Activated naive CD4-positive, alpha-beta T cell treated with anti-CD3 and anti-CD28 coated beads, Interleukin-2, amount 10 ng/mL, durations not matched to agents 7 days and 5 days (primary cell): ENCODE results near the gene OR10G3.
"Not testable (repeated sequence)": the region's sequence is repeated elsewhere in the genome, so short reads cannot be mapped to it uniquely, and the experiment has no call there.

ENCODE experiments used
- CTCF ChIA-PET: fragments of 350-600 bp; sonication (Branson Sonifier 250); formaldehyde crosslinking; loops from one replicate; lab custom pipeline; 2021; ENCODE audit warnings: antibody characterized with exemption; lab: Charles Lee
- DNase-seq: peaks from one replicate; pipeline ENCODE4 v3.0.0-alpha.2; 2020
- H3K27ac Mint-ChIP-seq: one replicate; pipeline ENCODE4 v1.8.0; 2021; ENCODE audit warnings: mild to moderate bottlenecking, moderate library complexity, mixed read lengths
- H3K27me3 Mint-ChIP-seq: one replicate; pipeline ENCODE4 v1.8.0; 2021; ENCODE audit warnings: mild to moderate bottlenecking, mixed read lengths
- H3K36me3 Mint-ChIP-seq: one replicate; pipeline ENCODE4 v1.8.0; 2021; ENCODE audit warnings: mixed read lengths
- H3K4me1 Mint-ChIP-seq: one replicate; pipeline ENCODE4 v1.8.0; 2021; ENCODE audit warnings: mixed read lengths
- H3K4me3 Mint-ChIP-seq: one replicate; pipeline ENCODE4 v1.8.0; 2021; ENCODE audit warnings: mild to moderate bottlenecking, moderate library complexity, mixed read lengths
- H3K9me3 Mint-ChIP-seq: one replicate; pipeline ENCODE4 v1.8.0; 2021; ENCODE audit warnings: mixed read lengths

OR10G3 gene

GRCh38 chr14:21544588-21544987 lies 35.3 kb downstream of the OR10G3 start:
- H3K9me3 Mint-ChIP-seq, H3K27ac Mint-ChIP-seq, H3K4me3 Mint-ChIP-seq, H3K27me3 Mint-ChIP-seq, DNase-seq, CTCF ChIA-PET, H3K36me3 Mint-ChIP-seq, H3K4me1 Mint-ChIP-seq: not testable (repeated sequence)

GRCh38 chr14:21543963-21544362 lies 35.9 kb downstream of the OR10G3 start:
- H3K27me3 Mint-ChIP-seq = peaks cover 7% of the 10 kb centered on the region
- H3K4me1 Mint-ChIP-seq = no peaks in the 10 kb centered on the region
- H3K36me3 Mint-ChIP-seq = no peaks in the 10 kb centered on the region
- H3K9me3 Mint-ChIP-seq = no peaks in the 10 kb centered on the region
- CTCF ChIA-PET = no interaction called here
- no peak overlapping the region for H3K4me3 Mint-ChIP-seq
- DNase-seq = no peak
- no peak overlapping the region for H3K27ac Mint-ChIP-seq

- Mint-ChIP-seq H3K36me3 (no peaks in the 10 kb centered on the region), H3K27ac (no peak overlapping the region), H3K9me3 (no peaks in the 10 kb centered on the region), H3K4me3 (no peak overlapping the region), H3K27me3 (peaks cover 11% of the 10 kb centered on the region), H3K4me1 (no peaks in the 10 kb centered on the region)
- no peak for DNase-seq
- CTCF ChIA-PET = no interaction called here
Observed at GRCh38 chr14:21543521-21543960, 36.3 kb downstream of the OR10G3 start.

- peaks cover 31% of the 10 kb centered on the region for H3K27me3 Mint-ChIP-seq
- H3K9me3 Mint-ChIP-seq = no peaks in the 10 kb centered on the region
- CTCF ChIA-PET = interaction anchor here (1.0 kb wide), 1 partner anchor 15 kb away, joined by 4 read pairs; no protein-coding TSS in a partner anchor
- no peaks in the 10 kb centered on the region for H3K36me3 Mint-ChIP-seq
- no peak for DNase-seq
- H3K4me3 Mint-ChIP-seq = no peak overlapping the region
- no peak overlapping the region for H3K27ac Mint-ChIP-seq
- H3K4me1 Mint-ChIP-seq = peaks cover 5% of the 10 kb centered on the region
Observed at GRCh38 chr14:21541413-21542074, 38.3 kb downstream of the OR10G3 start.

GRCh38 chr14:21539189-21539940 lies 40.5 kb downstream of the OR10G3 start:
- DNase-seq = no peak
- Mint-ChIP-seq H3K36me3 (no peaks in the 10 kb centered on the region), H3K27ac (no peak overlapping the region), H3K4me3 (no peak overlapping the region), H3K9me3 (no peaks in the 10 kb centered on the region), H3K27me3 (peaks cover 50% of the 10 kb centered on the region), H3K4me1 (peaks cover 8% of the 10 kb centered on the region)
- CTCF ChIA-PET = no interaction called here

GRCh38 chr14:21537090-21537424 lies 42.8 kb downstream of the OR10G3 start:
- CTCF ChIA-PET = interaction anchor here (1.0 kb wide), 1 partner anchor 81 kb away, joined by 3 read pairs; the partner anchor contains the start of gene CHD8
- Mint-ChIP-seq H3K36me3 (no peaks in the 10 kb centered on the region), H3K27ac (no peak overlapping the region), H3K4me1 (peaks cover 8% of the 10 kb centered on the region), H3K9me3 (no peaks in the 10 kb centered on the region), H3K27me3 (peaks cover 64% of the 10 kb centered on the region), H3K4me3 (no peak overlapping the region)
- DNase-seq = no peak

- Mint-ChIP-seq H3K27ac (no peak overlapping the region), H3K4me1 (peaks cover 8% of the 10 kb centered on the region), H3K27me3 (peaks cover 64% of the 10 kb centered on the region), H3K9me3 (no peaks in the 10 kb centered on the region), H3K4me3 (no peak overlapping the region), H3K36me3 (no peaks in the 10 kb centered on the region)
- CTCF ChIA-PET = interaction anchor here (1.0 kb wide), 1 partner anchor 81 kb away, joined by 3 read pairs; the partner anchor contains the start of gene CHD8
- DNase-seq = no peak
Observed at GRCh38 chr14:21536418-21537089, 43.3 kb downstream of the OR10G3 start.

- Mint-ChIP-seq H3K27ac (no peak overlapping the region), H3K36me3 (no peaks in the 10 kb centered on the region), H3K4me1 (peaks cover 8% of the 10 kb centered on the region), H3K9me3 (no peaks in the 10 kb centered on the region), H3K27me3 (peaks cover 64% of the 10 kb centered on the region), H3K4me3 (no peak overlapping the region)
- DNase-seq = no peak
- CTCF ChIA-PET = interaction anchor here (1.1 kb wide), 1 partner anchor 37 kb away, joined by 3 read pairs; no protein-coding TSS in a partner anchor
Observed at GRCh38 chr14:21535545-21536417, 44.1 kb downstream of the OR10G3 start.

GRCh38 chr14:21534576-21534975 lies 45.3 kb downstream of the OR10G3 start:
- no peaks in the 10 kb centered on the region for H3K9me3 Mint-ChIP-seq
- DNase-seq = no peak
- H3K36me3 Mint-ChIP-seq = no peaks in the 10 kb centered on the region
- peaks cover 67% of the 10 kb centered on the region for H3K27me3 Mint-ChIP-seq
- CTCF ChIA-PET = no interaction called here
- peaks cover 8% of the 10 kb centered on the region for H3K4me1 Mint-ChIP-seq
- H3K27ac Mint-ChIP-seq = no peak overlapping the region
- no peak overlapping the region for H3K4me3 Mint-ChIP-seq

- H3K4me3 Mint-ChIP-seq = no peak overlapping the region
- peaks cover 54% of the 10 kb centered on the region for H3K27me3 Mint-ChIP-seq
- H3K9me3 Mint-ChIP-seq = no peaks in the 10 kb centered on the region
- CTCF ChIA-PET = no interaction called here
- no peaks in the 10 kb centered on the region for H3K36me3 Mint-ChIP-seq
- peaks cover 8% of the 10 kb centered on the region for H3K4me1 Mint-ChIP-seq
- no peak overlapping the region for H3K27ac Mint-ChIP-seq
- no peak for DNase-seq
Observed at GRCh38 chr14:21533294-21533693, 46.6 kb downstream of the OR10G3 start.

GRCh38 chr14:21529515-21529914 lies 50.4 kb downstream of the OR10G3 start:
- Mint-ChIP-seq H3K4me1 (peaks cover 23% of the 10 kb centered on the region), H3K27me3 (peaks cover 35% of the 10 kb centered on the region), H3K36me3 (no peaks in the 10 kb centered on the region), H3K27ac (no peak overlapping the region), H3K9me3 (no peaks in the 10 kb centered on the region), H3K4me3 (no peak overlapping the region)
- no peak for DNase-seq
- CTCF ChIA-PET = interaction anchor here (2.2 kb wide), 1 partner anchor 31 kb away, joined by 6 read pairs; no protein-coding TSS in a partner anchor

GRCh38 chr14:21528381-21529348 lies 51.2 kb downstream of the OR10G3 start:
- CTCF ChIA-PET = interaction anchor here (1.1 kb wide), 1 partner anchor 28 kb away, joined by 3 read pairs; no protein-coding TSS in a partner anchor

GRCh38 chr14:21527318-21527679 lies 52.6 kb downstream of the OR10G3 start:
- H3K36me3 Mint-ChIP-seq = no peaks in the 10 kb centered on the region
- peaks cover 32% of the 10 kb centered on the region for H3K27me3 Mint-ChIP-seq
- H3K4me3 Mint-ChIP-seq = peak overlapping the region; percentile 80
- DNase-seq = no peak
- no peak overlapping the region for H3K27ac Mint-ChIP-seq
- CTCF ChIA-PET = interaction anchor here (0.6 kb wide), 1 partner anchor 112 kb away, joined by 3 read pairs; no protein-coding TSS in a partner anchor
- H3K9me3 Mint-ChIP-seq = no peaks in the 10 kb centered on the region
- H3K4me1 Mint-ChIP-seq = peaks cover 23% of the 10 kb centered on the region

More at GRCh38 chr14:21528381-21529348, 51.2 kb downstream of the OR10G3 start:
- H3K4me1 Mint-ChIP-seq = peaks cover 23% of the 10 kb centered on the region
- H3K27ac Mint-ChIP-seq = no peak overlapping the region
- peaks cover 32% of the 10 kb centered on the region for H3K27me3 Mint-ChIP-seq
- H3K4me3 Mint-ChIP-seq = no peak overlapping the region
- no peaks in the 10 kb centered on the region for H3K9me3 Mint-ChIP-seq
- no peaks in the 10 kb centered on the region for H3K36me3 Mint-ChIP-seq
- DNase-seq = no peak
